Endodermal cell (in vitro differentiated cells): ENCODE results near the gene GSX1. TPM values are rescaled to one million over a fixed set of nuclear protein-coding genes. Genes with fewer than 3 reads are reported as not detected.

Source experiments
- DNase-seq: peaks from one replicate; pipeline ENCODE4 v3.0.0-alpha.2; 2017
- H3K27ac ChIP-seq: 2 replicates; pipeline ENCODE4 v1.5.1; 2013; ENCODE audit warnings: mild to moderate bottlenecking, low read depth, low read length, moderate library complexity
- H3K27me3 ChIP-seq: 2 replicates; pipeline ENCODE4 v1.6.1; 2013; ENCODE audit warnings: mild to moderate bottlenecking, low read length, moderate library complexity; ENCODE audit not compliant: insufficient read depth, control insufficient read depth, poor library complexity, severe bottlenecking
- H3K36me3 ChIP-seq: 2 replicates; pipeline ENCODE4 v1.7.0; 2013; ENCODE audit warnings: mild to moderate bottlenecking, low read length, moderate library complexity; ENCODE audit not compliant: control insufficient read depth, insufficient read depth
- H3K4me1 ChIP-seq: one replicate; pipeline ENCODE4 v1.7.0; 2013; ENCODE audit warnings: low read length; ENCODE audit not compliant: control insufficient read depth, insufficient read depth
- H3K4me3 ChIP-seq: 2 replicates; pipeline ENCODE4 v1.5.1; 2013; ENCODE audit warnings: mild to moderate bottlenecking, low read length, moderate library complexity
- H3K9ac ChIP-seq: 2 replicates; pipeline ENCODE4 v1.6.1; 2013; ENCODE audit warnings: mild to moderate bottlenecking, low read length, moderate library complexity; ENCODE audit not compliant: poor library complexity, severe bottlenecking; ENCODE audit errors: extremely low read depth
- H3K9me3 ChIP-seq: 2 replicates; pipeline ENCODE4 v1.6.1; 2013; ENCODE audit warnings: mild to moderate bottlenecking, low read length, moderate library complexity; ENCODE audit not compliant: control insufficient read depth
- H3K27ac Mint-ChIP-seq: 2 replicates; pipeline ENCODE4 v1.8.0; 2020; ENCODE audit warnings: mixed read lengths
- H3K27me3 Mint-ChIP-seq: 2 replicates; pipeline ENCODE4 v1.8.0; 2021; ENCODE audit warnings: mild to moderate bottlenecking, mixed read lengths; ENCODE audit not compliant: insufficient read depth
- H3K36me3 Mint-ChIP-seq: 2 replicates; pipeline ENCODE4 v1.8.0; 2020; ENCODE audit warnings: low read depth, mixed read lengths
- H3K4me1 Mint-ChIP-seq: 2 replicates; pipeline ENCODE4 v1.8.0; 2020; ENCODE audit warnings: mixed read lengths
- H3K4me3 Mint-ChIP-seq: 2 replicates; pipeline ENCODE4 v1.8.0; 2020; ENCODE audit warnings: mild to moderate bottlenecking, moderate library complexity, mixed read lengths
- H3K9me3 Mint-ChIP-seq: 2 replicates; pipeline ENCODE4 v1.8.0; 2020; ENCODE audit warnings: mild to moderate bottlenecking, mixed read lengths
- CTCF ChIP-seq: fragments of 200-600 bp; sonication (generic); conservative IDR thresholded peaks from 2 replicates; pipeline ENCODE4 v1.5.0; 2021; ENCODE audit warnings: antibody characterized with exemption, mild to moderate bottlenecking
- WGBS, 2 experiments: methylation state at CpG; one replicate each; pipeline versions ENCODE4 v1.1.5 to v1.1.7; 2013; ENCODE audit warnings: missing lambda C conversion rate in 2 of 2, mixed read lengths in 1 of 2; ENCODE audit not compliant: insufficient coverage in 1 of 2, insufficient read length in 1 of 2; 5-methylcytosine and 5-hydroxymethylcytosine counted together
- total RNA-seq, 2 donors: library from RNA; stranded (reverse); fragmentation: NEBNext Ultra II Directional in 1 of 2; extraction: Animal tissue kit (Norgen Biotek cat#: 25700) in 1 of 2; gene quantifications; 2 replicates in 1 of 2; 3 replicates in 1 of 2; pipeline ENCODE4 v1.2.1, GENCODE V29; 2021

GSX1 gene
- total RNA-seq, 2 donors from 2014 or later: not detected

- 2 to 6% methylated on average over 37 to 63 of the region's 63 CpGs for WGBS, 2 experiments
- H3K27me3 ChIP-seq: peaks cover 100% of the 10 kb centered on the region
- H3K9me3 ChIP-seq: peaks cover 6% of the 10 kb centered on the region
- Mint-ChIP-seq H3K4me3 (no peak overlapping the region), H3K36me3 (no peaks in the 10 kb centered on the region), H3K4me1 (peaks cover 6% of the 10 kb centered on the region), H3K27ac (no peak overlapping the region), H3K9me3 (no peaks in the 10 kb centered on the region), H3K27me3 (peaks cover 98% of the 10 kb centered on the region)
- no peak for TF ChIP-seq CTCF
- H3K36me3 ChIP-seq: no peaks in the 10 kb centered on the region
- no peak overlapping the region for H3K27ac ChIP-seq
- no peaks in the 10 kb centered on the region for H3K4me1 ChIP-seq
- no peak overlapping the region for H3K4me3 ChIP-seq
- no peak overlapping the region for H3K9ac ChIP-seq
- DNase-seq: peak; percentile 59
These were observed 1.5 kb downstream of the GSX1 start for GRCh38 chr13:27793507-27794367.

GRCh38 chr13:27794368-27794691 is 2.0 kb downstream of the GSX1 start:
- Mint-ChIP-seq H3K4me1 (peaks cover 4% of the 10 kb centered on the region), H3K9me3 (no peaks in the 10 kb centered on the region), H3K27ac (no peak overlapping the region), H3K4me3 (no peak overlapping the region), H3K27me3 (peaks cover 98% of the 10 kb centered on the region), H3K36me3 (no peaks in the 10 kb centered on the region)
- DNase-seq: no peak
- H3K4me3 ChIP-seq: no peak overlapping the region
- peaks cover 6% of the 10 kb centered on the region for H3K9me3 ChIP-seq
- TF ChIP-seq CTCF: no peak
- 8 to 20% methylated on average over 2 to 11 of the region's 11 CpGs for WGBS, 2 experiments
- no peak overlapping the region for H3K9ac ChIP-seq
- H3K4me1 ChIP-seq: no peaks in the 10 kb centered on the region
- H3K27me3 ChIP-seq: peaks cover 100% of the 10 kb centered on the region
- no peaks in the 10 kb centered on the region for H3K36me3 ChIP-seq
- no peak overlapping the region for H3K27ac ChIP-seq

DNA sequence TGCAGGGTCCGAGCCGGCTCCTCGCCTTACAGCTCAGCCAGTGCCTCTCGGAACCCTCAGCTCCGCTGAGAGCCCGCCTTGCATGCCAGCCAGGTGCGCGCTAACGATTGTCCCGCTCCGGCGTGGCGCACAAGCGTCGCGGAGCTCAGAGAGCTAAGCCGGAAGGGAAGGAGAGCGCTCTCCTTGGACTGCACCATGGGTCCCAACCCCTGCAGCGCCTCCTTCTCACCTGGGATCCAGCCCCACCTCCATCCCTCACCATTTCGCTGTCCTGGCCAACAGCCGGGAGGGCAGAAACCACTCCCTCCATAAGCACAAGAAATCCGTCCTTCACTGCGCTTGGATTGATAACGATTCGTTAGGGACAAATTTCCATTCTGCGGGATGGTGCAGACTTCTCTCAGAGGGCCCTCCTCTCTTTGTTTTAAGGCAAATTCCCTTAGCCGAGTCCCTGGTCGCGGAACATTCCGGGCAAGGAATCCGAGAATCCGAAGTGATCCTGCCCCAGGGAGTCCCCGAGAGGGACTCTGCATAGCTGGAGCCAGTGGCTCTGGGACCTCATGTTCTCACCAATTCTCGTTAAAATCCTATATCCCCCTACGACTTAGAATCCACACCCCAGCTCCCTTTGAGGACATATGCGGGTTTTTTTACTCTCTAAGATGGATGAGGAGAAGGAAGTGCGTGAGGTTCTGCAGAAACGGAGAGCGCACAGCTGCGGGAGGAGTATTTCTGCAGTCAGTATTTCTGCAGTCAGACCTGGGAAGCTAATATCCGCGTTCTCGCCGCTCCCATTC is 2.8 kb downstream of the GSX1 start:
- no peaks in the 10 kb centered on the region for H3K36me3 ChIP-seq
- H3K9me3 Mint-ChIP-seq: no peaks in the 10 kb centered on the region
- H3K4me3 Mint-ChIP-seq: no peak overlapping the region
- H3K27ac ChIP-seq: no peak overlapping the region
- H3K27me3 ChIP-seq: peaks cover 100% of the 10 kb centered on the region
- H3K4me1 Mint-ChIP-seq: peaks cover 4% of the 10 kb centered on the region
- 4% methylated on average over 25 to 44 of the region's 44 CpGs for WGBS, 2 experiments
- H3K4me1 ChIP-seq: no peaks in the 10 kb centered on the region
- no peak overlapping the region for H3K9ac ChIP-seq
- DNase-seq: peak; percentile 73
- H3K4me3 ChIP-seq: no peak overlapping the region
- no peak overlapping the region for H3K27ac Mint-ChIP-seq
- peaks cover 99% of the 10 kb centered on the region for H3K27me3 Mint-ChIP-seq
- H3K36me3 Mint-ChIP-seq: no peaks in the 10 kb centered on the region
- peaks cover 6% of the 10 kb centered on the region for H3K9me3 ChIP-seq
- TF ChIP-seq CTCF: no peak
